AG04449 (cell line): Measurements from ENCODE around the gene RILP.
A peak's percentile ranks its signal among the peaks of the same experiment; 100 is the strongest.

ENCODE experiments used
- CTCF ChIA-PET: fragments of 350-600 bp; formaldehyde crosslinking; extraction: SDS; loops from one replicate; lab custom pipeline; 2021; ENCODE audit warnings: antibody characterized with exemption; lab: Yijun Ruan, JAX
- POLR2A ChIA-PET: fragments of 400-600, 350-600 bp; formaldehyde crosslinking; extraction: SDS; loops from one replicate; lab custom pipeline; 2020; ENCODE audit warnings: antibody characterized with exemption, inconsistent platforms; lab: Yijun Ruan, JAX
- DNase-seq: peaks from one replicate; pipeline ENCODE4 v3.0.0-alpha.2; 2010; ENCODE audit warnings: low read depth, low spot score
- H3K4me3 ChIP-seq: 2 replicates; pipeline ENCODE4 v1.5.1; 2011; ENCODE audit warnings: low read depth, mild to moderate bottlenecking, control low read depth, low read length
- TF ChIP-seq, protein P1 (sequence below): IDR thresholded peaks from one replicate; pipeline ENCODE4 v1.5.1; 2011; ENCODE audit warnings: mild to moderate bottlenecking, moderate library complexity, low read length, control low read depth, inconsistent platforms; ENCODE audit not compliant: insufficient read depth; ENCODE audit errors: missing control alignments

Gene RILP

DNA sequence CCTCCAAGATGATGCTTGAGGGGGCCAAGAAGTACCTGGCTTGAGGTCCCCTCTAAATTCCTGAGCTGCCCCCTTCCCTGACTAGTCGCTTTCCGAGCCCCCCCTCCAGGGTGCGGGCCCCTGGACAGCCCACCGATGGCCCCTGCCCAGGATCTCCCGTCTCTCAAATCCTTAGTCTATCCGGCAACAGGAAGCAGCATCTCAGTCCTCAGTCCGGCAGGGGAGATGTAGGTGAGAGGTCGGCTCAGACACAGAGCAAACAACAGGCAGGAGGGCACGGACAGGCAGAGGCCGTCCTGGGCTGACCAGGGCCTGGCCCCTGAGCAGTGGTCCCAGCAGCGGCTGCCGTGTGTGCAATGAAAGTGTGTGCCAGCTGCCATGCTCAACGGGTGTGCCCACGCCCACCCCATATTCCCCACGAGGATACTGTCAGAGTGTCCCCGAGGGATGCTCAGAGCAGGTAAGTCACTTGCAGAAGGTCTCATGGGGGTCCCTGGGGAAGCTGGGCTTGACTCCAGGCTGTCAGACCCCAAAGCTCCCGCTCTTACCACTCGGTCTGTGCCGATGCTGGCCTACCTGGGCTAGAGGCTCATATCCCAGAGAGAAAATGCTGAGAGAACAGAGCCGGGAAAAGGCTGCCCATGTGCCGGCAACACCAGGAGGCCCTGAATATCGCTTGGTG, 28.3 kb downstream of the RILP start:
- POLR2A ChIA-PET: no interaction called here
- TF ChIP-seq, protein P1, sequence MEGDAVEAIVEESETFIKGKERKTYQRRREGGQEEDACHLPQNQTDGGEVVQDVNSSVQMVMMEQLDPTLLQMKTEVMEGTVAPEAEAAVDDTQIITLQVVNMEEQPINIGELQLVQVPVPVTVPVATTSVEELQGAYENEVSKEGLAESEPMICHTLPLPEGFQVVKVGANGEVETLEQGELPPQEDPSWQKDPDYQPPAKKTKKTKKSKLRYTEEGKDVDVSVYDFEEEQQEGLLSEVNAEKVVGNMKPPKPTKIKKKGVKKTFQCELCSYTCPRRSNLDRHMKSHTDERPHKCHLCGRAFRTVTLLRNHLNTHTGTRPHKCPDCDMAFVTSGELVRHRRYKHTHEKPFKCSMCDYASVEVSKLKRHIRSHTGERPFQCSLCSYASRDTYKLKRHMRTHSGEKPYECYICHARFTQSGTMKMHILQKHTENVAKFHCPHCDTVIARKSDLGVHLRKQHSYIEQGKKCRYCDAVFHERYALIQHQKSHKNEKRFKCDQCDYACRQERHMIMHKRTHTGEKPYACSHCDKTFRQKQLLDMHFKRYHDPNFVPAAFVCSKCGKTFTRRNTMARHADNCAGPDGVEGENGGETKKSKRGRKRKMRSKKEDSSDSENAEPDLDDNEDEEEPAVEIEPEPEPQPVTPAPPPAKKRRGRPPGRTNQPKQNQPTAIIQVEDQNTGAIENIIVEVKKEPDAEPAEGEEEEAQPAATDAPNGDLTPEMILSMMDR: no peak
- H3K4me3 ChIP-seq: no peak overlapping the region
- CTCF ChIA-PET: no interaction called here
- no peak for DNase-seq

DNA sequence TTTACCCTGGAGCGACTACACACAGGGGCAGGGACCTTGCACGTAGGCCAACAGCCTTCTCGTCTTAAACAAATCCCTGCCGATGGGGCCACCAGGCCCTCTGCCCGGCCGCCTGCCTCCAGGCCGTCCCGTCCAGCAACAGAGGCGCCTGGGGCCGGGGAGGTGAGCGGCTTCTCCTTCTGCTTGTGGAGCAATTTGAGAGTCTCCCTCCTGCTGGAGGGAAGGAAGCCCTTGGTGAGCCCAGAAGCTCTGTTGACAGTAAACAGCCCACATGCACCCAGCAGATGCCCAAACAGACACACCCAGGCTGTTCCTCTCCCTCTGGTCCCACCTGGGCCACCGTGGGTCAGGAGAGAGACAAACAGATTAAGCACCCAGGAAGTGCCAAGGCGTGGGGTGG, 29.2 kb downstream of the RILP start:
- POLR2A ChIA-PET: no interaction called here
- H3K4me3 ChIP-seq: no peak overlapping the region
- CTCF ChIA-PET: interaction anchor here (0.7 kb wide), 1 partner anchor 13 kb away, joined by 3 read pairs; no protein-coding TSS in a partner anchor
- DNase-seq: no peak
- TF ChIP-seq, protein P1: no peak

DNA sequence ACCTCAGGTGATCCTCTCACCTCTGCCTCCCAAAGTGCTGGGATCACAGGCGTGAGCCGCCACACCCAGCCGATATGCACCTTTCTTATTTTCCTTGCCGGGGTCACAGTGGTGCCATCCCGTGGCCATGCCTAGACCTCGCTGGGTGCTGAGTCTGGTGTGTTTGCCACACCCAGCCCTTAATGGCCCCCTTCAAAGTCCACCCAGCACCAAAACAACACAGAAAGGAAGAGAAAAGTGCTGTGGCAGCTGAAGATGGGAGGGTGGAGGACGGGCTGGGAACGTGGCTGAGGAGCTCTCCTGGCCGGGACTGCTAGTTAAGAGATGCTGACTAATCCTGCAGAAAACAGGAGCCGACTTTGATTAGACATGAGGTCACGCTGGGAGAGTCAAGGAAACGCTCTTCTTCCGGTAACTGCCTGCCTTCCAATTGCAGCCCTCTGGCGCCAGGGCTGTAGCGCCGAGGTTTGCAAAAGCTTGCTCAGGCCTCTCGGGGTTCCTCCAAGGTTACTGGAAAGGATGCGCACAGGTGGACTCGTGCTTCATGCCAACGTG, 32.0 kb downstream of the RILP start:
- TF ChIP-seq, protein P1: no peak
- DNase-seq: peak; percentile 29
- ChIA-PET POLR2A (no interaction called here), CTCF (interaction anchor here (1.0 to 3.0 kb wide), 5 partner anchors 8 to 56 kb away, joined by 3 to 16 read pairs (median 5); partner anchors contain the start of gene RILP)
- no peak overlapping the region for H3K4me3 ChIP-seq

DNA sequence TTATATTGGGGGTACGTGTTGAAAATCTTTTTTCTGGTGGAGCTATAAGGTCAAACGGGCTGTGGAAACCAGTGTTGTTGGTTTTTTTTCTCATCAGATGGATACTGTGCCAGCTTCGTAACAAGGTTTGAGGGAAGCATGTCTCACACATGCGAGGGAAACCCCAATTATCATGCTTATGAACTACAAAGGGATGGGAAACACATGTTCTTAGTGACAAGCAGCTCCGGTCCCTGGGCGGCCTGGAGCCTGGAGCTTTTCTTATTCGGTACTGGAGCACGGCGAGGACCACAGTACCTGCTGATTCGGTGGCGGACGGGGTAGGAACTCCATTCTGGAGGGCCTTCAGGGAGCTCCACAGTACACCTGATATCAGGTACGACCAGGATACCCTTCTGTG, 33.6 kb downstream of the RILP start:
- DNase-seq: no peak
- POLR2A ChIA-PET: no interaction called here

DNA sequence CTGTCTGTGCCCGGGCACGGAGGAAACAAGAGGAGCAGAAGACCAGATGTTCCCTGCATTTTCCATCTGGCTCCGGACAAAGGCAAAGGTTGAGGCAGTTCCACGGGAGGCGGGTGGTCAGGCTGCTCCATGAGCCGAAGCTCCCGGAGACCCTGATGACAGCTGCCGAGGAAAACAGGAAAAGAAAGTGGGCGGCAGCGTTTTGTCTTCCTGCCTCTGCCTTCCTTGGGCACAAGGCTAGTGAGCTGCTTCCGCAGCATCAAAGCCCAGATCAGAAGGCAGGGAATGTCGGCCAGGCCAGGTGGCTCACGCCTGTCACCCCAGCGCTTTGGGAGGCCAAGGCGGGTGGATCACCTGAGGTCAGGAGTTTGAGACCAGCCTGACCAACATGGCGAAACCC, 37.3 kb downstream of the RILP start:
- DNase-seq: no peak
- ChIA-PET POLR2A (no interaction called here), CTCF (interaction anchor here (1.3 kb wide), 1 partner anchor 11 kb away, joined by 4 read pairs; no protein-coding TSS in a partner anchor)

More for the DNA sequence above, 33.6 kb downstream of the RILP start:
- CTCF ChIA-PET: interaction anchor here (1.0 to 3.0 kb wide), 4 partner anchors 9 to 83 kb away, joined by 3 to 16 read pairs (median 4); partner anchors contain the start of gene SLC43A2
- H3K4me3 ChIP-seq: no peak overlapping the region
- TF ChIP-seq, protein P1: no peak

DNA sequence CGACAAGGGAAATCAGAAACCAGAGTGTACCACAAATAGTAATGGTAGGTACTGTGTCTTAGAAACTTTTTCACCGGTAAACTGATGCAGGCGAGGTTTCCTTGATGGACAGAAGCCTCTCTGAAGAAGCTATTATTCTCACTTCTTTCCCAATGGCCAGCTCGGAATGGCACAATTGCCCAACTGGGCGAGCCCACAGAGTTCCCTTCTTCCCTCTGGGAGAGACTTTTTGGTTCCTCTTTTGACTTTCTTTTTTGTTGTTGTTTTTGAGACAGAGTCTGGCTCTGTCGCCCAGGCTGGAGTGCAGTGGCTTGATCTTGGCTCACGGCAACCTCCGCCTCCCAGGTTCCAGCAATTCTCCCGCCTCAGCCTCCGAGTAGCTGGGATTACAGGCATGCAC, 38.0 kb downstream of the RILP start:
- TF ChIP-seq, protein P1: no peak
- POLR2A ChIA-PET: no interaction called here
- CTCF ChIA-PET: interaction anchor here (1.0 to 1.3 kb wide), 2 partner anchors 10 to 97 kb away, joined by 3 to 4 read pairs; no protein-coding TSS in a partner anchor
- H3K4me3 ChIP-seq: no peak overlapping the region
- DNase-seq: no peak

More for the DNA sequence above, 37.3 kb downstream of the RILP start:
- TF ChIP-seq, protein P1: no peak
- no peak overlapping the region for H3K4me3 ChIP-seq
